Suprapubic skin (tissue), 4 donors: ENCODE results near the gene DRAP1. TPM values are rescaled to one million over a fixed set of nuclear protein-coding genes. Genes with fewer than 3 reads are reported as not detected.

Experiments
- DNase-seq, 2 donors: peaks; one replicate each; pipeline ENCODE4 v3.0.0-alpha.2; 2019; ENCODE audit warnings: low spot score in 2 of 2
- H3K27ac ChIP-seq: fragments of 200-600 bp; sonication (generic); one replicate; pipeline ENCODE4 v1.5.1; 2019
- H3K27me3 ChIP-seq: fragments of 200-600 bp; sonication (generic); one replicate; pipeline ENCODE4 v1.5.1; 2019
- H3K36me3 ChIP-seq: fragments of 200-600 bp; sonication (generic); one replicate; pipeline ENCODE4 v1.5.1; 2019
- H3K4me1 ChIP-seq: fragments of 200-600 bp; sonication (generic); one replicate; pipeline ENCODE4 v1.5.1; 2019
- H3K4me3 ChIP-seq: fragments of 200-600 bp; sonication (generic); one replicate; pipeline ENCODE4 v1.5.1; 2019; ENCODE audit warnings: mild to moderate bottlenecking
- H3K9me3 ChIP-seq: fragments of 200-600 bp; sonication (generic); one replicate; pipeline ENCODE4 v1.5.1; 2019
- EP300 ChIP-seq: sonication (generic); formaldehyde crosslinking; IDR thresholded peaks from one replicate; pipeline ENCODE4 v1.6.1; 2017; ENCODE audit warnings: antibody characterized with exemption
- POLR2A ChIP-seq, 2 donors: fragments of 450-650 bp; IDR thresholded peaks; one replicate each; pipeline ENCODE4 v1.6.1; 2017; ENCODE audit warnings: antibody characterized with exemption in 2 of 2, mild to moderate bottlenecking in 2 of 2, moderate library complexity in 2 of 2
- POLR2AphosphoS5 ChIP-seq, 3 donors: sonication (generic); formaldehyde crosslinking; IDR thresholded peaks; one replicate each; pipeline ENCODE4 v1.6.1; 2017; ENCODE audit warnings: antibody characterized with exemption in 3 of 3
- WGBS: methylation state at CpG from one replicate; pipeline ENCODE4 v1.1.5; 2018; 5-methylcytosine and 5-hydroxymethylcytosine counted together
- total RNA-seq, 4 donors: library from RNA; depleted of rRNA; stranded (reverse); fragments of >200 nt; gene quantifications; one replicate each; pipeline ENCODE4 v1.1.0, GENCODE V29; 2016
- TF ChIP-seq, protein P1 (sequence below), 2 donors: fragments of 200-600 bp in 1 of 2; fragments of 450-650 bp in 1 of 2; sonication (generic) in 1 of 2; IDR thresholded peaks; one replicate each; pipeline ENCODE4 v1.5.1; 2016 to 2019; ENCODE audit warnings: antibody characterized with exemption in 2 of 2, mild to moderate bottlenecking in 1 of 2, moderate library complexity in 1 of 2

The DRAP1 gene
- total RNA-seq, 4 donors from 2014 or later = 54.2 to 82.5 (median 68.0) TPM

DNA sequence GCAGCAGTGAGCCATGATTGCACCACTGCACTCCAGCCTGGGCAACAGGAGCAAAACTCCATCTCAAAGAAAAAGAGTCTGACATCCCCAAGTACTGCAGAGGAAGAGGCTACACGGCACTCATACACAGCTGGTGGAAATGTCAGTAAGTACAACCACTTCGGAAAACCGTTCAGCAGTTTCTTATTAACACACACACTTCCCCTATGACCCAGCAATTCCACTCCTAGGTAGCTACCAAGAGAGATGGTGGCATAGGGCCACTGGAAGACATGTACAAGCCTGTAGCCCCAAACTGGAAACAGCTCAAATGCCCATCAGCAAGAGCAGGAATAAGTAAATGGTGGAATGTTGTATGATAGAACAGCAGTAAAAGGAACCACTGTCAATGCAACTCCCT, 3.3 kb downstream of the DRAP1 start:
- DNase-seq = no peak
- H3K4me3 ChIP-seq = no peak overlapping the region
- WGBS = 35% methylated on average over 3 of the region's 3 CpGs
- TF ChIP-seq POLR2AphosphoS5 (IDR thresholded peaks at IDR 0.05) (no peak), EP300 (no peak), POLR2A (IDR thresholded peaks at IDR 0.05) (no peak)
- TF ChIP-seq, protein P1, sequence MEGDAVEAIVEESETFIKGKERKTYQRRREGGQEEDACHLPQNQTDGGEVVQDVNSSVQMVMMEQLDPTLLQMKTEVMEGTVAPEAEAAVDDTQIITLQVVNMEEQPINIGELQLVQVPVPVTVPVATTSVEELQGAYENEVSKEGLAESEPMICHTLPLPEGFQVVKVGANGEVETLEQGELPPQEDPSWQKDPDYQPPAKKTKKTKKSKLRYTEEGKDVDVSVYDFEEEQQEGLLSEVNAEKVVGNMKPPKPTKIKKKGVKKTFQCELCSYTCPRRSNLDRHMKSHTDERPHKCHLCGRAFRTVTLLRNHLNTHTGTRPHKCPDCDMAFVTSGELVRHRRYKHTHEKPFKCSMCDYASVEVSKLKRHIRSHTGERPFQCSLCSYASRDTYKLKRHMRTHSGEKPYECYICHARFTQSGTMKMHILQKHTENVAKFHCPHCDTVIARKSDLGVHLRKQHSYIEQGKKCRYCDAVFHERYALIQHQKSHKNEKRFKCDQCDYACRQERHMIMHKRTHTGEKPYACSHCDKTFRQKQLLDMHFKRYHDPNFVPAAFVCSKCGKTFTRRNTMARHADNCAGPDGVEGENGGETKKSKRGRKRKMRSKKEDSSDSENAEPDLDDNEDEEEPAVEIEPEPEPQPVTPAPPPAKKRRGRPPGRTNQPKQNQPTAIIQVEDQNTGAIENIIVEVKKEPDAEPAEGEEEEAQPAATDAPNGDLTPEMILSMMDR (IDR thresholded peaks at IDR 0.05) = no peak
- H3K27me3 ChIP-seq = no peaks in the 10 kb centered on the region
- peaks cover 34% of the 10 kb centered on the region for H3K4me1 ChIP-seq
- no peaks in the 10 kb centered on the region for H3K9me3 ChIP-seq
- H3K36me3 ChIP-seq = peaks cover 22% of the 10 kb centered on the region
- H3K27ac ChIP-seq = no peak overlapping the region

DNA sequence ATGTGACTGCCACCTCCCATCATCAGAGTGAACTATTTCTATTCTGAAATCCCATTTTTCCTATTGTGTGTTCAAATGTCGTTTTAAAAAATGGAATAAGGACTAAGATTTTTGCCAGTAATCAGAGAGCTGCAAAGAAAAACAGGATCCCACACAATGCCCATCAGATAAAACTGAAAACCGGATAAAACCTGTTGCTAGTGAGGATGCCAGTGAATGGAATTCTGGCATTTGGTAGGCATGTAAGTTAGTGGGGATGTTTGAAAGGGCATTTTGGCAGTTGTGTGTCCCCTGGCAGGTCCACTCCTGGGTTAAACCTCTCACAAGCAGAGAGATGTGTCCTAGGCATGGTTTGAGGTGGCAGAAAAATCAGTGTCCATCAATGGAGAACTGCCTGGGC, 6.2 kb downstream of the DRAP1 start:
- TF ChIP-seq POLR2AphosphoS5 (IDR thresholded peaks at IDR 0.05) (no peak), EP300 (no peak), POLR2A (IDR thresholded peaks at IDR 0.05) (no peak)
- TF ChIP-seq, protein P1 (IDR thresholded peaks at IDR 0.05) = no peak
- WGBS = 48% methylated on average over 2 of the region's 2 CpGs
- Histone ChIP-seq H3K4me1 (peaks cover 18% of the 10 kb centered on the region), H3K9me3 (no peaks in the 10 kb centered on the region), H3K36me3 (peaks cover 22% of the 10 kb centered on the region), H3K27me3 (no peaks in the 10 kb centered on the region), H3K27ac (no peak overlapping the region), H3K4me3 (no peak overlapping the region)
- DNase-seq = no peak

DNA sequence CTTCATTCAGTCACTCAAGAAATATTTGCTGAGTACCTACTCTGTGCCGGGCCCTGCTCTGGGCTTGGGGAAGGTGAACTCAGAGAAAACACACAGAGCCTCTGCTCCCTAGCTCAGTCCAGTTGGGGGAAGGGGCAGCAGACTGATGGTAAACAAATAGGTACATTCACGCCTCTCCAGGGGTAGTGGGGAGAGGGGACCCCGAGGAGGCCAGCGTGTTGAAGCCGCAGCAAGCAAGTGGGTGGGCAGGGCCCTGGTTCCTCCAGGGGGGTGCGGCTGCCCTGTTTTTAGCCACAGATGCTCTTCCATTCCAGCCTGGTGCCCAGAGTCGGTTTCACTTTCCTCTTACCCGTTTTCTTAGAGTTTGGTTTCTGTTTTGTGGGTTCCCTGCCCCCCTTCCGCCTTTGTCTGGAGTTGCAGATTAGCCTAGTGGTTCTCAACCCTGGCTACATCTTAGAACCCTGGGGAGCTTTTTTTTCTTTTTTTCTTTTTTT, 8.7 kb downstream of the DRAP1 start:
- Histone ChIP-seq H3K4me3 (no peak overlapping the region), H3K27me3 (no peaks in the 10 kb centered on the region), H3K9me3 (no peaks in the 10 kb centered on the region), H3K36me3 (peaks cover 9% of the 10 kb centered on the region), H3K27ac (no peak overlapping the region), H3K4me1 (peaks cover 2% of the 10 kb centered on the region)
- 56% methylated on average over 9 of the region's 9 CpGs for WGBS
- DNase-seq = no peak
- no peak for TF ChIP-seq POLR2AphosphoS5 (IDR thresholded peaks at IDR 0.05)
- TF ChIP-seq, protein P1 (IDR thresholded peaks at IDR 0.05) = no peak
- TF ChIP-seq POLR2A (IDR thresholded peaks at IDR 0.05) = no peak
- no peak for TF ChIP-seq EP300

DNA sequence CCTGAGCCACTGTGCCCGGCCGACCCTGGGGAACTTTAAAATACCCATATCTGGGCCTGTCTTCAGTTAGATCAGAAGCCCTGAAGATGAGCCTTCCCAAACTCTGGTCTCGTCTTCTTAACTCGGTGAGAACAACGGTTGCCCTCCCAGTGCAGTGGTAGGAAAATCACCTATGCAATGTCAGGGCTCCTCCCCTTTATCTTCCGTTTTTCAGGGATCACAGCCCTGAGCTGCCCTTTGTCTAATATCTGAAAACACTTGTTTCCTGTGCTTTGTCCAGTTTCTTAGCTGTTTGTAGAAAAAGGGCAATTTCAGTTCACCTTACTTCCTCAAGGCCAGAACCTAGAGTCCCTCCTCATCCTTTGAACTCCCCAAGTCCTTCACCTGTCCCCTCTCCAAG, 9.4 kb downstream of the DRAP1 start:
- TF ChIP-seq EP300 (no peak), POLR2AphosphoS5 (IDR thresholded peaks at IDR 0.05) (no peak)
- Histone ChIP-seq H3K4me1 (no peaks in the 10 kb centered on the region), H3K36me3 (peaks cover 6% of the 10 kb centered on the region), H3K4me3 (no peak overlapping the region), H3K27me3 (no peaks in the 10 kb centered on the region), H3K27ac (no peak overlapping the region), H3K9me3 (no peaks in the 10 kb centered on the region)
- WGBS = 76% methylated on average over 6 of the region's 6 CpGs
- DNase-seq = no peak

DNA sequence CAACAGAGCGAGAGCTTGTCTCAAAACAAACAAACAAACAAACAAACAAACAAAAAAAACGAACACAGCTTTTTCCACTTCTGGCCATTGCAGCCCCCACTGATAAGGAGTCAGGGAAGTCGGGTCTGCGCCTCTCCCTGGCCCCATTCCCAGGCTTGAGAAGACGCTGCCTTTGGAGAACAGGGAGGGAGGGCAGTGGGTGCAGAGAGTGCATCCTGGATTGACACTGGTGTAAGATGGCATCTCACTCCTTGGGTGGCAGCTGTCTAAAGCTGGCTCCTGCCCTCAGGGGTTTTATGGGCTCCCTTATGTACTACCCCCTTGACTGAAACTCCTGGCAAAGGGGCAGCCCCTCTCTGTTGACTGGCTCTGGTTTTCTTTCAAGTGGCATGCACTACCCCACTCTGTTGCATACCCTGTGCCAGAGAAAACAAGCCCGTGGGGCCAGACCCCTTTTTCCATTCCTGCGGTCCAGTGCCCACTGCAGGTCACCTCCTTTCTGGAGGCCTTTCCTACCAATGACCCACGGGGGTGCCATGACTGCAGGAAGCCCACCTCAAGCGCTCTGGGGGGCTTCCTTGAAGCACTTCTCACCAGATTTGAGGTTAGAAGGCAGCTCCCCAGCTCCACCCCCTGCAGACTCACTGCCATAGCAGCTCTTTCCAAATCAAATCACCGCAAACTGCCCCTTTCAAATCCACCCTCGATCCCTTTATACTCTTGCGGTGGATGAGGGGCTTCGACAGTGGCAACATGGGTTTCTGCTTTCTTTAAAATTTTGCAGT, 12.7 kb downstream of the DRAP1 start:
- TF ChIP-seq POLR2AphosphoS5 (IDR thresholded peaks at IDR 0.05) (no peak), EP300 (no peak), POLR2A (IDR thresholded peaks at IDR 0.05) (no peak)
- TF ChIP-seq, protein P1 (IDR thresholded peaks at IDR 0.05) = no peak
- H3K27ac ChIP-seq = no peak overlapping the region
- WGBS = 67% methylated on average over 13 of the region's 13 CpGs

More for the DNA sequence above, 12.7 kb downstream of the DRAP1 start:
- DNase-seq = no peak
- no peak overlapping the region for H3K4me3 ChIP-seq
- H3K27me3 ChIP-seq = no peaks in the 10 kb centered on the region
- H3K9me3 ChIP-seq = no peaks in the 10 kb centered on the region
- no peaks in the 10 kb centered on the region for H3K4me1 ChIP-seq
- H3K36me3 ChIP-seq = no peaks in the 10 kb centered on the region
